Left forelimb (tissue), 1 donor: Measurements from ENCODE around the gene PDZRN4.
"Not testable (repeated sequence)": the region's sequence is repeated elsewhere in the genome, so short reads cannot be mapped to it uniquely, and the experiment has no call there.

Source experiments
- DNase-seq: peaks from one replicate; pipeline ENCODE4 v3.0.0-alpha.2; 2018; ENCODE audit warnings: low spot score

The PDZRN4 gene

DNA sequence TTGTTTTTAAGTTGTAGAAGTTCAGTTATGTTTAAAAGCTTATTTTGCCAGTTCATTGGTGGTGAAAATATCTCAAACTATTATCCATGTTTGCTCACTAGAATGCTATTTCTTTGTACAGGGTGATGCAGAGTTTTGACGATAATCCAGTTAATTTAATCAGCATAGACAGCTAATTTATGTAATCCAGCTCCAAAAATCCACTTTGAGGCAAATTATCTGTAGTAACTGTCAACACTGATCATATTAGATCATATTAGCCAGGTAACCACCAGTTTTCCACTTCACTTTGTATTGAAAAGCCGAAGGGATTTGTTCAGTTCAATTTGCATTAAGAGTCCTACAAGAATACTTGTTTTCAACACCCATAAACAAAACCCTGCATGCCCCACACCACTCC lies 378.6 kb downstream of the PDZRN4 start:
- no peak for DNase-seq

DNA sequence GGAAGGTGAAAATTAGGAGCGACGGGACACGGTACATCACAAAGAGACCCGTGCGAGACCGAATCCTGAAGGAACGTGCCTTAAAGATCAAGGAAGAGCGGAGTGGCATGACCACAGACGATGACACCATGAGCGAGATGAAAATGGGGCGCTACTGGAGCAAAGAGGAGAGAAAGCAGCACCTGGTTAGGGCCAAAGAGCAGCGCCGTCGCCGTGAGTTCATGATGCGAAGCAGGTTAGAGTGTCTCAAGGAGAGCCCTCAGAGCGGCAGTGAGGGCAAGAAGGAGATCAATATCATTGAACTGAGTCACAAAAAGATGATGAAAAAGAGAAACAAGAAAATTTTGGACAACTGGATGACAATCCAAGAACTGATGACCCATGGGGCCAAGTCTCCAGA lies 385.3 kb downstream of the PDZRN4 start:
- DNase-seq = no peak

- no peak for DNase-seq
These were observed 388.8 kb downstream of the PDZRN4 start for GRCh38 chr12:41576925-41577324.

DNA sequence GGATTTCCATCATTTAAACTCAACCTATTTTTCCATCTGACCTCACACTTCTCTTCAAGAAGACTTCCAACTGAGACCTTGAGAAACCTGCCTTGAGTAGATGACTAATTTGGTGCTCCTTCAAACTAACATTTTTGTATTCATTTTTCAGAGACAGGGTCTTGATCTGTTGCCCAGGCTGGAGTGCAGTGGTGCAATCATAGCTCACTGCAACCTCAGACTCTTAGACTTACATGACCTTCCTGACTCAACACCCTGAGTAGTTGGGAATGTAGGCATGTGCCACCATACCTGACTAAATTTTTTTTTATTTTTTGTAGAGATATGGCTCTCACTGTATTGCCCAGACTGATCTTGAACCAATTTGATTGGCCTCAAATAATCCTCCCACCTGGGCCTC lies 389.9 kb downstream of the PDZRN4 start:
- DNase-seq = no peak

GRCh38 chr12:41585784-41586183 lies 397.7 kb downstream of the PDZRN4 start:
- no peak for DNase-seq

DNA sequence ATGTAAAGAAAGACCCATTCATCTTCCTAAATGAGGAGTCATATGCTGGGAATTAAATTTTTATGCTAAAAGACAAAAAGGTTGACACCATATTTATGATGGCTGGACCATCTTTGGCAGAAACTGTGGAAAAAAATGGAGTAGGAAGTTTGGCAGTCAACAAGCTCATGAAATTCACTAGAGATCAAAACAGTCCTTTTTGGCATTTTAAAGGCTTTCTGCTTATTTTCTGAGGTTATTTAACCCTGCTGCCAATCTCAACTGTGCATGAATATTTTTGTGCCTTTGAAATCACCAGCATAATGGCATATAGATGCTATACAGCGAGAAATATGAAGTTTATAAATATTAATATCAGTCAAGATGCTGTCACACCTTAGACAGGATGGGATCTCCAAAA lies 399.5 kb downstream of the PDZRN4 start:
- no peak for DNase-seq

- no peak for DNase-seq
These were observed 401.8 kb downstream of the PDZRN4 start for GRCh38 chr12:41589878-41590277.

DNA sequence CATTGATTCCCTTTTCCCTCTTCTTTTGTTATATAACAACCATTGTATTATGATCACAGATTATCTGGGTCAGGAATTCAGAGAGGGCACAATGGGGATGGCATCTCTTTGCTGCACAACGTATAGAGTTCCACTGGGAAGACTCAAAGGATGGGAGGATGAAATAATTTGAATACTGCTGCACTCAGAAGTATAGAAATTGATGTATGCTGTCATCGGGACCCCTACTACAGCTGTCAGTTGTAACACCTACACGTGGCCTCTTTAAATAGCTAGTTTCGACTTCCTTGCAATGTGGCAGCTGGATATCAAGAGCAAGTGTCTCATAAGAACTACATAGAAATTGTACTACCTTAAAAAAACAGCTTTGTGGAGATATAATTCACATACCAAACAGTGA lies 408.1 kb downstream of the PDZRN4 start:
- no peak for DNase-seq

DNA sequence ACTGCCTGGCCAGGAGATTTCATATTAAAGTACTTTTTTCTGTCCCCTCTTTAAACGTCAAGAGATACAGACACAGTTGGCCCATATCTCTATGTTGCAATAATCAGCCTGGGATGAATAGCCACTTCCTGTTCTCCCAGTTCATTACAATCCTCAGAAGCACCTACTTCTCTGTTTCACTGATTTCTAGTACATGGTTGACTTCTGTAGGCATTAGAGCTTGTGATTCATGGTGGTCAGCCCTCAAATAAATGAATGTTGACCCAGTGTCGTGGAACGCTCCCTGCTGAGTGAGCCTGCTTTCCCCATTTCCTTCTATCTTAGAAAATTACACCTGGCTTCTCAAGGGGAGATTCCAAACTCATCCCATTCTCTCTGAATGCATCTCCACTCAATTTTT lies 416.7 kb downstream of the PDZRN4 start:
- DNase-seq = no peak

- no peak for DNase-seq
These were observed 417.6 kb downstream of the PDZRN4 start for GRCh38 chr12:41605545-41606305.

- no peak for DNase-seq
These were observed 418.6 kb downstream of the PDZRN4 start for GRCh38 chr12:41606468-41607445.

GRCh38 chr12:41612892-41613557 lies 424.9 kb downstream of the PDZRN4 start:
- DNase-seq = no peak

- DNase-seq = not testable (repeated sequence)
These were observed 427.1 kb downstream of the PDZRN4 start for GRCh38 chr12:41615174-41615573.

GRCh38 chr12:41619705-41620104 lies 431.6 kb downstream of the PDZRN4 start:
- no peak for DNase-seq

DNA sequence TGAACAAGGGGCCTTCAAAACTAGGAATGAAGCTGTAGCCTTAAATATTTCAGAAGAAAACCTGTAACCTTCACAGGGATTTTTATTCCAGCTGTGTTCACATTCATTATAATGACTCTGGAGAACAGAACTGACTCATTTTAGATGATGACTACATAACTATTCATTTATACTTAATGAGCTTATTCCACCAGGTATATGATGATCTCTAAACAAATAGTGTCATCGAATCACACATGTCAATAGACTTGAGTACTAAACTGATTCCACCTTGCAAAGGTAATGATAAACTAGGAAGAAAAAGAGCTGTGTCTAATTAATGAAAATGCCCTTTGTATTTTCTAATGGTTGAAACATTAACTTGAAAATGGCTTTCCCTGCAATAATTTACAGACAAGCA lies 433.2 kb downstream of the PDZRN4 start:
- no peak for DNase-seq
